GM10266 (cell line): ENCODE data around the gene MYO3A.

Source experiments
- DNase-seq: peaks from one replicate; pipeline ENCODE4 v3.0.0; 2012; ENCODE audit errors: extremely low spot score
- TF ChIP-seq, protein P1 (sequence below): IDR thresholded peaks from 2 replicates; pipeline ENCODE4 v1.5.1; 2012; ENCODE audit warnings: mild to moderate bottlenecking, low read depth; ENCODE audit not compliant: control insufficient read depth, insufficient read depth; ENCODE audit errors: missing control alignments

MYO3A gene

DNA sequence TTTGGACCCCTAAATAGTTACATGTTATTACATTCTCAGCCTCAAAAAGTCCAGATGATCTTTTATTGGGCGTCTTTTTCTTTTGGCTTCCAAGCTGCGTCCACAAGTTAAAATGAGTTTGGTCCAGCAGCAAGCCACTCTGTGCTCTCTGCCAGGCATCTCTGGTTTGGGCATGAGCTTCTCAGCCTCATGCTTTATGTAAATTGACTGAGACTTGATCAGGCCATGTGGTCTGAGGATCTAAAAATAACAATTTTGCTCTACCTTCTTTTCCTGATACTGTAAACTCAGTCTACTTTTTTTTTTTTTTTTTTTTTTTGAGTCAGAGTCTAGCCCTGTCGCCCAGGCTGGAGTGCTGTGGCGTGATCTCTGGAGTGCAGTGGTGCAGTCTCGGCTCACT, 298.1 kb downstream of the MYO3A start:
- TF ChIP-seq, protein P1, sequence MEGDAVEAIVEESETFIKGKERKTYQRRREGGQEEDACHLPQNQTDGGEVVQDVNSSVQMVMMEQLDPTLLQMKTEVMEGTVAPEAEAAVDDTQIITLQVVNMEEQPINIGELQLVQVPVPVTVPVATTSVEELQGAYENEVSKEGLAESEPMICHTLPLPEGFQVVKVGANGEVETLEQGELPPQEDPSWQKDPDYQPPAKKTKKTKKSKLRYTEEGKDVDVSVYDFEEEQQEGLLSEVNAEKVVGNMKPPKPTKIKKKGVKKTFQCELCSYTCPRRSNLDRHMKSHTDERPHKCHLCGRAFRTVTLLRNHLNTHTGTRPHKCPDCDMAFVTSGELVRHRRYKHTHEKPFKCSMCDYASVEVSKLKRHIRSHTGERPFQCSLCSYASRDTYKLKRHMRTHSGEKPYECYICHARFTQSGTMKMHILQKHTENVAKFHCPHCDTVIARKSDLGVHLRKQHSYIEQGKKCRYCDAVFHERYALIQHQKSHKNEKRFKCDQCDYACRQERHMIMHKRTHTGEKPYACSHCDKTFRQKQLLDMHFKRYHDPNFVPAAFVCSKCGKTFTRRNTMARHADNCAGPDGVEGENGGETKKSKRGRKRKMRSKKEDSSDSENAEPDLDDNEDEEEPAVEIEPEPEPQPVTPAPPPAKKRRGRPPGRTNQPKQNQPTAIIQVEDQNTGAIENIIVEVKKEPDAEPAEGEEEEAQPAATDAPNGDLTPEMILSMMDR: no peak
- no peak for DNase-seq

DNA sequence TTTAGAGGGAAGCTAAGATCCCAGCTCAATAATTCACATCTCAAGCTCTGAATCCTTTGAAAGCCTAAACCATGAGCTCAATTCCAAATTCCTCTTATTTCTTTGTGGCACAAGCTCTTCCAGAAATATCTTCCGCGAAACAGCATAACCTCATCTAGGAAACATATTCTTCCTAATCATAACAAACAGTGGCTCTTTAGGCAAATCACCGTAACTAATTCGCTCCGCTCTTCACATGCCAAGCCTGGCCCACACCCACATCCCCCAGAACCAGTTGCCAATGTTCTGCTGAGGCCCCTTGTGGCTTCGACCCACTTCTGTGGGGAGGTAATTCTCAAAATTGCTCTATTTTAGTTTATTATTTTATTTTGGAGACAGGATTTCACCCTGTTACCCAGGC, 301.7 kb downstream of the MYO3A start:
- TF ChIP-seq, protein P1: no peak
- DNase-seq: no peak

DNA sequence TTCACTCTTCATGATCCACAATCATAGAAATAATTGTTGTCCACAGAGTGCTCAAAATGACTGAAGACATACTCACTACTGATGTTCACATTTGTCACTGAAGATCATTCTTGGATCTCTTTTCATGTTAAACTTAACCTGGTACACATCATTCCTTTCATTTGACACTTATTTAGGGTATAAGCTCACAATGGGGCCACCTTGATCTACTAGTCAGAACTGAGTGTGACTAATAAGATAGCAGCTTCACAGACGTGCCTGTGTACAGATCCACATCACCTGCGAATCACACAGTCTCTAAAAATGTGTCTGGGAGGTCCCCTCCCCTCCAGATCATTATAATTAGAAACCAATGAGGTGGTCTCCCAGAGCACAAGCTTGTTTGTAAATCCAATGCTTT, 304.3 kb downstream of the MYO3A start:
- TF ChIP-seq, protein P1: no peak
- no peak for DNase-seq

DNA sequence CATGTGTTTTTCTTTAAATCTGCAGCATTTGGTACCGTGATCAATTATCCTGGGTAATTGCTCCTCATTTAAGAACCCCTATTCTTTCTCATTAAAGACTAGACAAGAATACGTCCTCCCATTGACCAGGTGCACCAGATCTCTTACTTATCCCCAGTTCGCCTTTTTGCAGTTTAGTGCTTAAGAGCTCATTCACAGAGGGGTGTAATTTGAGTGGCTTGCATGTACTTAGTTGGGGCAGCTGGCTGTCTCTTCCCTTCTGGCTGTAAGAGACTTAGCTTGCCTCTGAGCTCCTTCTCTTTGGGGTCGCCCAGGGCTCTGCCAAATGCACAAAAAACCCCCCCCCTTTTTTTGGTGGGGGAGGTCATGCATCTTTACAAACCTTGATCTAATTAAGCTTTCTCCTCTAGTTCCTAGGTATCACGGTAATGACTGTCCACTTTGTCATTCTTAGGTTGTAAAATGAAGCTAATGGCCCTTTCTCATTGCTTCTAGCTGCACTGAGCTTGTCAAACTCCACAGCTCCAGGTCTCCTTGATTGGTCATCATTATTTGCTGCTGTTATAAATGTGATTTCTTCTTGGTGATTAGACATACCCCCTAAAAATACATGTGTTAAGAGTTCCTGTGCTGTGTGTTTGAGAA, 308.8 kb downstream of the MYO3A start:
- TF ChIP-seq, protein P1: no peak
- no peak for DNase-seq

DNA sequence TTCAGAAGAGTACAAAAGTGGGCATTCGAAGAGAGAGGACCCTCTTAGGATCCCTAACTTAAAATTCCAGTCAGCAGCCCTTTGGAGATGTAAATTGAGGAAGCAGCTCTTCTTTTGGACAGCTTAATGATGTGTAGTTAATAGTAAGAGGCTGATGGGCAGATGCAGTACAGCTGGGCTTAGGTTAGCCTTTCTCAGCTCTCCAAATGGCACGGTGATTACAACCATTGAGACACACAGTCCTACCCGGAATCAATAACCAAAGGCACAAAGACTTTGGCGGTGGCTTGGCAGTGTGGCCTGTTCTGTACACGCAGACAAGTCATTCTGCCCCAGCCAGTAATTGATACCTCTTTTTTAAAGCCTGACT, 309.3 kb downstream of the MYO3A start:
- TF ChIP-seq, protein P1: no peak

DNA sequence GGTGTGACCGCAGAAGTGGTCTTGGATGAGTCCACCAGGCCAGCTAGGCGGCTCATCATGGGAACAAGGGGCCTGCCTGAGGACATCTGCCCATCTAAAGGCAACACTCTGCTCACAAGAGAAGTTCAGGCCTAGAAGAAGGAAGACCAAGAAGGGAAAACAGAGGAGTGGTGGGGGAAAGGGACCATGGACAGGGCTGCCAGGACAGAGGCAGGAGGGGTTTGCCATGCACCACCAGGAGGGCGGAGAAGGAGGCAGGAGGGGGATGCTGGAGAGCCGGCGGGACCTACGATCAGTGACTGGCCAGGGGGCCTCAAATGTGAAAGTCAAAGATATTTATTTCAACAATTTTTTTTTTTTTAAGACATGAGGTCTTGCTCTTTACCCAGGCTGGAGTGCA, 315.7 kb downstream of the MYO3A start:
- TF ChIP-seq, protein P1: no peak
- no peak for DNase-seq

More for the DNA sequence above, 309.3 kb downstream of the MYO3A start:
- no peak for DNase-seq

DNA sequence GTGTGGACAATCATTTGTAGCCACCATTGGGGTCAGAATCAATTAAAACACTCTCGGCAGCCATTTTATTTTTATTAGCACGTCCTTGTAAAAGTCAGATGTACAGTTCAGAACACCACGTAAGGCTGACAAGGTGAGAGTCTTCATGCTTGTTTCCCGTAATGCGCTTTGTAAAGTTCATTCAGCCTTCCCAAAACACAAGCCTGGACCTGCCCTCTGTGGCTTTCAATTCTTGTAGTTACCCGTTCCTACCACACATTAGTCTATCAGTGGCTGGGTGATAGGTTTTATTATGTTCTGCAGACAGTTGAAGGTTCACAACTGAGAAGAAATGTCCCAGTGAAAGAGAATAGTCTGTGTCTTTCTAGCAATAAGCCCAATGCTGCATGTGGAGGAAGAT, 317.9 kb downstream of the MYO3A start:
- DNase-seq: no peak

More for the DNA sequence above, 317.9 kb downstream of the MYO3A start:
- TF ChIP-seq, protein P1: no peak
